PC-9 (cell line): ENCODE data around the gene GLT1D1. TPM values are rescaled to one million over a fixed set of nuclear protein-coding genes. Genes with fewer than 3 reads are reported as not detected.

ENCODE experiments used
- BruUV-seq: library from RNA; stranded (reverse); fragments of 400-500 nt; replicated peaks from 2 replicates; lab custom pipeline; 2021; lab: Mats Ljungman, UMichigan
- CTCF ChIA-PET: fragments of 300-600 bp; sonication (Branson Sonifier 250); formaldehyde crosslinking; loops from one replicate; lab custom pipeline; 2022; ENCODE audit warnings: antibody characterized with exemption; lab: Charles Lee
- POLR2A ChIA-PET: fragments of 300-600 bp; sonication (Branson Sonifier 250); formaldehyde crosslinking; loops from one replicate; lab custom pipeline; 2022; ENCODE audit warnings: antibody characterized with exemption; ENCODE audit not compliant: unreplicated experiment; lab: Charles Lee
- DNase-seq, 2 experiments: peaks; one replicate each; pipeline versions ENCODE4 v3.0.0 to v3.0.0-alpha.2; 2015 to 2022; ENCODE audit warnings: mixed read lengths in 1 of 2
- H2AFZ ChIP-seq: fragments of 200-600 bp; sonication (generic); 2 replicates; pipeline ENCODE4 v1.8.1; 2017; ENCODE audit warnings: antibody characterized with exemption
- H3F3A ChIP-seq: fragments of 200-600 bp; sonication (generic); 2 replicates; pipeline ENCODE4 v1.8.1; 2017; ENCODE audit warnings: antibody characterized with exemption, mild to moderate bottlenecking, low read depth; ENCODE audit not compliant: insufficient read depth
- H3K27ac ChIP-seq: fragments of 200-600 bp; sonication (generic); 2 replicates; pipeline ENCODE4 v1.6.1; 2016; ENCODE audit warnings: mixed run types
- H3K27me3 ChIP-seq: fragments of 200-600 bp; sonication (generic); 2 replicates; pipeline ENCODE4 v1.6.1; 2016; ENCODE audit warnings: low read depth, mixed run types; ENCODE audit not compliant: insufficient read depth
- H3K36me3 ChIP-seq: fragments of 200-600 bp; sonication (generic); 2 replicates; pipeline ENCODE4 v1.6.1; 2016; ENCODE audit warnings: low read depth, mixed run types
- H3K4me1 ChIP-seq: fragments of 200-600 bp; sonication (generic); replicated peaks from 2 replicates; pipeline ENCODE4 v1.6.1; 2016; ENCODE audit warnings: mixed run types; ENCODE audit not compliant: insufficient read depth
- H3K4me2 ChIP-seq: fragments of 200-600 bp; sonication (generic); 2 replicates; pipeline ENCODE4 v1.6.1; 2017; ENCODE audit warnings: mixed run types
- H3K4me3 ChIP-seq: fragments of 200-600 bp; sonication (generic); 2 replicates; pipeline ENCODE4 v1.6.1; 2016; ENCODE audit warnings: mixed run types
- H3K79me2 ChIP-seq: fragments of 200-600 bp; sonication (generic); 2 replicates; pipeline ENCODE4 v1.6.1; 2017; ENCODE audit warnings: low read depth, mixed run types
- H3K9me2 ChIP-seq: fragments of 200-600 bp; sonication (generic); 2 replicates; pipeline ENCODE4 v1.8.1; 2017; ENCODE audit warnings: mild to moderate bottlenecking; ENCODE audit not compliant: insufficient read depth
- H3K9me3 ChIP-seq: fragments of 200-600 bp; sonication (generic); 2 replicates; pipeline ENCODE4 v1.8.1; 2016; ENCODE audit warnings: low read depth; ENCODE audit not compliant: insufficient read depth
- H4K20me1 ChIP-seq: fragments of 200-600 bp; sonication (generic); 2 replicates; pipeline ENCODE4 v1.8.1; 2017; ENCODE audit not compliant: insufficient read depth
- CTCF ChIP-seq: fragments of 200-600 bp; sonication (generic); conservative IDR thresholded peaks from 2 replicates; pipeline ENCODE4 v1.6.1; 2017; ENCODE audit warnings: mixed run types, antibody characterized with exemption, mild to moderate bottlenecking, moderate library complexity
- EZH2 ChIP-seq: fragments of 200-600 bp; sonication (generic); IDR thresholded peaks from 2 replicates; pipeline ENCODE4 v1.8.0; 2017; ENCODE audit warnings: antibody characterized with exemption, low read depth
- intact Hi-C: fragments of 100-400 bp; cut with micrococcal nuclease; formaldehyde crosslinking; loops from one replicate; pipeline ENCODE4 v1.10.0; 2022; ENCODE audit not compliant: unreplicated experiment
- total RNA-seq: library from RNA; stranded (reverse); gene quantifications from 2 replicates; pipeline ENCODE4 v1.2.3, GENCODE V29; 2021

GLT1D1 gene
- total RNA-seq, 1 experiment from 2014 or later: not detected

GRCh38 chr12:128942960-128943477 lies 89.7 kb downstream of the GLT1D1 start:
- no peaks in the 10 kb centered on the region for H3K79me2 ChIP-seq
- no peaks in the 10 kb centered on the region for H3K4me1 ChIP-seq
- no peaks in the 10 kb centered on the region for H3K9me2 ChIP-seq
- intact Hi-C loops: no loop called here
- BruUV-seq: no TSS peak
- no peak overlapping the region for H3K4me2 ChIP-seq
- H3K27me3 ChIP-seq: peaks cover 64% of the 10 kb centered on the region
- no peaks in the 10 kb centered on the region for H3K36me3 ChIP-seq
- H3K27ac ChIP-seq: no peak overlapping the region
- no peak overlapping the region for H2AFZ ChIP-seq
- H4K20me1 ChIP-seq: no peaks in the 10 kb centered on the region
- ChIA-PET POLR2A (no interaction called here), CTCF (no interaction called here)
- H3K4me3 ChIP-seq: no peak overlapping the region
- no peaks in the 10 kb centered on the region for H3F3A ChIP-seq
- no peak for DNase-seq
- TF ChIP-seq EZH2 (no peak), CTCF (no peak)
- H3K9me3 ChIP-seq: no peaks in the 10 kb centered on the region

- BruUV-seq: no TSS peak
- Histone ChIP-seq H3K79me2 (no peaks in the 10 kb centered on the region), H3K4me1 (no peaks in the 10 kb centered on the region), H3K4me3 (no peak overlapping the region), H3K9me2 (no peaks in the 10 kb centered on the region), H2AFZ (no peak overlapping the region), H3K36me3 (no peaks in the 10 kb centered on the region), H3F3A (no peaks in the 10 kb centered on the region), H3K27me3 (peaks cover 72% of the 10 kb centered on the region), H3K4me2 (no peak overlapping the region), H3K27ac (no peak overlapping the region), H3K9me3 (no peaks in the 10 kb centered on the region), H4K20me1 (no peaks in the 10 kb centered on the region)
- TF ChIP-seq EZH2: no peak
- TF ChIP-seq CTCF: no peak
- ChIA-PET POLR2A (no interaction called here), CTCF (no interaction called here)
- intact Hi-C loops: no loop called here
- no peak for DNase-seq
Observed at GRCh38 chr12:128944956-128945355, 91.7 kb downstream of the GLT1D1 start.

GRCh38 chr12:128947209-128947608 lies 93.9 kb downstream of the GLT1D1 start:
- Histone ChIP-seq H3K79me2 (no peaks in the 10 kb centered on the region), H3K4me2 (no peak overlapping the region), H3K27ac (no peak overlapping the region), H3K27me3 (peaks cover 70% of the 10 kb centered on the region), H3K36me3 (no peaks in the 10 kb centered on the region), H2AFZ (no peak overlapping the region), H4K20me1 (no peaks in the 10 kb centered on the region), H3K9me3 (no peaks in the 10 kb centered on the region), H3F3A (no peaks in the 10 kb centered on the region), H3K4me1 (no peaks in the 10 kb centered on the region), H3K9me2 (no peaks in the 10 kb centered on the region), H3K4me3 (no peak overlapping the region)
- intact Hi-C loops: no loop called here
- ChIA-PET CTCF (no interaction called here), POLR2A (no interaction called here)
- no peak for DNase-seq
- no TSS peak for BruUV-seq
- TF ChIP-seq EZH2 (no peak), CTCF (no peak)
